SH-SY5Y (cell line): ENCODE measurements around the gene STRIP1.

Experiments used
- GATA2 ChIP-seq: IDR thresholded peaks from 2 replicates; pipeline ENCODE4 v1.6.1; 2011; ENCODE audit warnings: mild to moderate bottlenecking, low read depth, low read length
- GATA3 ChIP-seq: IDR thresholded peaks from 2 replicates; pipeline ENCODE4 v1.6.1; 2011; ENCODE audit warnings: low read depth, mild to moderate bottlenecking, low read length, moderate library complexity

DNA sequence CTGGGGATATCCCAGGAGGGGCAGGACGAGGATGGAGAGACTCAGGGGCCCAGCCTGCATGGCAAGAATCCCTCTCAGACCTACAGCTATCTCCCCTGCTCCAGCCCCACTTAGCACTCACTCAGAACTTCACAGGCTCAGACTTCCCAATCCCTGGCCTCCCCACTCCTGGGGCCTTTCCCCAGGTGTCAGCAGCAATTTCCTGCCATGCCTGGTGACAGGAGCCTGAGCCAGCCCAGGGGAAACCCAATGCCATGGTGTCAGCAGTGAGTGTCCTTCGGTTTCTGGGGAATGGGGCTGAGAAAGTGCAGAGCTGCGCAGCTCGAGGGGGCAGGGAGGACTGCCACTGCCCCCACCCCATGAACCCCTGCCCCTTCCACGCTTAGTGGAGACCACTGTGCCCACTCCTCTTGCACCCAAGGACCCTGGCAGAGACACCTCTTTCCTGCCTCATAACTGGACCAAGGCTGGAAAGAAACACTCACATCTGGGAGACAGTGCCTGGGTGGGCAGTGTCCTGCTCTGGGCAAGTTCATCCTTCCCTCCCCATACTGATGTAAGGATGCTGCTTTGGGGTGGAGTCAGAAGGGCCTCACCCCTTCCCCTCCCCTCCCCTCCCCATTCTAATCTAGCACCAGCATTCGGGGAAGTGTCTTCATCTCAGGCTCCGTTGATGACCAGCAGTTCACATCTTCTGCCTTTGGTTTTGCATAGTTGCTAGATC lies 60.7 kb downstream of the STRIP1 start:
- TF ChIP-seq GATA3 (no peak), GATA2 (no peak)
